GM18507 (cell line): ENCODE data around the gene GAPDHS.

Experiments
- DNase-seq: peaks from one replicate; pipeline ENCODE4 v3.0.0; 2011; ENCODE audit warnings: low read depth; ENCODE audit not compliant: insufficient read length; ENCODE audit errors: extremely low spot score
- FAIRE-seq: peaks from 2 replicates; lab custom pipeline; 2011; peaks lifted over from hg19 to GRCh38; lab: Jason Lieb, UNC

The GAPDHS gene

DNA sequence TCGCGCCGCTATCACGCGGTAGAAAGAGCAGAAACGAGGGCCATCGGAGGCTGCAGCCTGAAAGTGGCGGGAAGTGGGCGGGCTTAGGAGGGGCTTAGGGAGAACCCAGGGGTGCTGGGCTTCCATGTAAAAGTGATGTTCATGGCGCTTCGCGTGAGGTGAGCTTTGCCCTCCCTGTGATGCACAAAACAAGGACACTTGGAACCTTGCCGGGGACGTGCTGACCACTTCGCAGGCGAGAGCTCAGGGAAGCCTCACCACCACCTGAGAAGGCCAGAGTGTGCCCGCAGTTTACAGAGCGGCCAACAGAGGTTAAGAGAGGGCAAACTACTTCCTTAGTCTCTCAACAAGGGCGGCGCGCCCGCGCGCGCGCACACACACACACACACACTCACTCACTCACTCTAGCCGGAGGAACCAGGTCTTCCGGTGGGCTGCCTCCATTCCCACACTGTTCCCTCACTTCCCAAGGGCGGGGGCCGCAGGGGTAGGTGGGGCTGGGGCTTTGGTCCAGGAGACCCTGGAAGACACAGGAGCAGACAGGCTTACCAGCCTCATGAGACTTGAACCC lies 651 bp downstream of the GAPDHS start:
- DNase-seq = no peak

DNA sequence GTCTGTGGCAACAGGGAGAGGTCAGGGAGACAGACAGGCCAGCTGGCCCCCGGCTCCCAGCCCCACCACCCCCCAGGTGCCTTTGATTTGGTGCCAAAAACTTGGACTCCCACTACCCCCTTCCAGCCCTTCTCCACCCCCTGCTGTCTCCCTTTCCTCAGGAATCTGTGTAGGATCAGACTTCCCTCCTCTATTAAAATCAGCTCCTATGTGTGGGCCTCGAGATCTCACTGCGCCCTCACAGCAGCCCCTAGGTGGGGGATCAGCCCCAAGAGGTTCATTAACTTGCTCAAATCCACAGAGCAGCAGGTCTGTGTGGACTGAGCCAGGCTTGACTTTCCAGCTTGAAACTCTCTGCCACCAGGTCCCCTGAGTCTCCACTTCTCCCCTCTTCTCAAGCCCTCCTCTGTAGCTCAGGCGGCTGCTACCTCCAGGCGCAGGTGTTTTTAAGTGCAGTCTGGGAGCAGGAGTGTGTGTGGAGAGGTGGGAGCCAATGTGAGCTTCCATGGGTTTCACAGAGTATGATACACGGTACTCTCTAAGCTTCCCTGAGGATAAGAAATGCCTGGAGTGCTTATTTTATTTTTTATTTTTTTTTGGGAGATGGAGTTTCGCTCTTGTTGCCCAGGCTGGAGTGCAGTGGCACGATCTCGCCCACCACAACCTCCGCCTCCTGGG lies 1.7 kb downstream of the GAPDHS start:
- FAIRE-seq (no peak), DNase-seq (no peak)

More for the DNA sequence above, 651 bp downstream of the GAPDHS start:
- FAIRE-seq = peak; percentile 47

DNA sequence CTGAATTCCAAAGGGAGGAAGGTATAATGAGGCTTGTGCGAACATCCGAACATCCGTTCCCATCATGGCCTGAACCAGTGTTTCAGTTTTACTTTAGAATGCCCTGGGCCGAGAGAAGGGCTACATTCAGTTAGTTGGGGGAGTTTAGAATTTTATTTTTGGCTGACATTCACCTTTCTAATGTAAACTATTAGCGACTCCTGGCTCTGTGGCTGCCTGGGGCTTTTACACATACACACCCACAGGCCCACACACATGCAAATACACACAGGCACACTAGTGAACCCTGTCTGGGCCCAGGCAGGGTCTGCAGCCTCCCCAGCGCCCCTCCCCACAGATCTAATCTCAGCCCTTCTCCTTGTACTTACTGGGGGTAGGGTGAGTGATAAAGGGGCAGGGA lies 6.1 kb downstream of the GAPDHS start:
- peak; percentile 50 for FAIRE-seq

DNA sequence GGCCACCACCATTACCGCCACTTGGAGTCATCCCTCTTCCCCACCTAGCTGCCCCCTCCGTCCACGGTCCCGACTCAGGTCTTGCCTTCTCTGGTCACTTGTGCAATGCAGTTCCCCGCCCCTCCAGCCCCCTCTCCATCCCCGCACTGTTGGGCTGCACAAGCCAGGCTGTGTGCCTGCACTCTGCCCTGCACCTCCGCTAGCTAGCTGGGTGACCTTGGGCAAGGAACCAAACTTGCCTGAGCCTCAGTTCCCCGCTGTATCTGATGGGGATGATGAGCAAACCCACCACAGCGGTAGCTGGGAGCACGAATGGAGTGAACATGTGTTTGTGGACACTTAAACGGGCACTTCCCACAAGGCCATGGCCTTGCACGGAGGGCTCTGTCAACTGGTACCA lies 6.6 kb downstream of the GAPDHS start:
- no peak for FAIRE-seq
- DNase-seq = no peak

More for the DNA sequence above, 6.1 kb downstream of the GAPDHS start:
- no peak for DNase-seq

DNA sequence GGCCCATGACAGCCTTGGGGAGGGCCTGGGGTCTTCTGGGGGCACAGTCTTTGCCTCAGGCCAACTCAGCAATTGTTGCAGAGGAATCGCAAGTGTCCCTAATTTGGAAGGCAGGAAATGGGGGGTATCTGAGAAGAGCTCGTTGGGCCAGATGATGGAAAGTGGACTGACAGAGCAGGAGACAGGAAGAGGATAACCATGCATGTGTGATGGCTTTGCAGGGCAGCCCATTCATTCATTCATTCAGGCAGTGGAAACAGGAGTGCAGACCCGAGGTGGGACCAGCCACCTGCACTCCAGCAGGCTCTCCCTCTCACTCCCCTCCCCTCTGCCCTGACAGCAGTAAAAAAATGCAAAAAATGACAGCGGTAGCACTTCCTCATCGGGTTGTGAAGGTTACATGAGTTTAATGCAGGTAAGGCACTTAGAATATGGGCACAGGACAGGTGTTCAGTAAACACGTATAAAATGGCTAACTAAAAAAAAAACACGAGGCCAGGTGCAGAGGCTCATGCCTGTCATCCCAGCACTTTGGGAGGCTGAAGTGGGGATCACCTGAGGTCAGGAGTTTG lies 7.2 kb downstream of the GAPDHS start:
- DNase-seq (no peak), FAIRE-seq (no peak)

DNA sequence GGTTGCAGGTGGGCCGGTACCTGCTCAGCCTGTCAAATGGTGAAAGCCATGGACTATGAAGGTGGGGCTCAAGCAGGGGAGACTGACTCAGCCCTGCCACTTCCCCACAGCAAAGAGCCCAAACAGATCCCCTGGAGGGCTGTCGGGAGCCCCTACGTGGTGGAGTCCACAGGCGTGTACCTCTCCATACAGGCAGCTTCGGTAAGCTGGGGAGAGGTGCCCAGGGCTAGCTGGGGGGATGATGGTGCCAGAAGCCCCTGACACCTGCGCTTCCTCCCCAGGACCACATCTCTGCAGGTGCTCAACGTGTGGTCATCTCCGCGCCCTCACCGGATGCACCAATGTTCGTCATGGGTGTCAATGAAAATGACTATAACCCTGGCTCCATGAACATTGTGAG lies 9.0 kb downstream of the GAPDHS start:
- FAIRE-seq = no peak
- DNase-seq = no peak

DNA sequence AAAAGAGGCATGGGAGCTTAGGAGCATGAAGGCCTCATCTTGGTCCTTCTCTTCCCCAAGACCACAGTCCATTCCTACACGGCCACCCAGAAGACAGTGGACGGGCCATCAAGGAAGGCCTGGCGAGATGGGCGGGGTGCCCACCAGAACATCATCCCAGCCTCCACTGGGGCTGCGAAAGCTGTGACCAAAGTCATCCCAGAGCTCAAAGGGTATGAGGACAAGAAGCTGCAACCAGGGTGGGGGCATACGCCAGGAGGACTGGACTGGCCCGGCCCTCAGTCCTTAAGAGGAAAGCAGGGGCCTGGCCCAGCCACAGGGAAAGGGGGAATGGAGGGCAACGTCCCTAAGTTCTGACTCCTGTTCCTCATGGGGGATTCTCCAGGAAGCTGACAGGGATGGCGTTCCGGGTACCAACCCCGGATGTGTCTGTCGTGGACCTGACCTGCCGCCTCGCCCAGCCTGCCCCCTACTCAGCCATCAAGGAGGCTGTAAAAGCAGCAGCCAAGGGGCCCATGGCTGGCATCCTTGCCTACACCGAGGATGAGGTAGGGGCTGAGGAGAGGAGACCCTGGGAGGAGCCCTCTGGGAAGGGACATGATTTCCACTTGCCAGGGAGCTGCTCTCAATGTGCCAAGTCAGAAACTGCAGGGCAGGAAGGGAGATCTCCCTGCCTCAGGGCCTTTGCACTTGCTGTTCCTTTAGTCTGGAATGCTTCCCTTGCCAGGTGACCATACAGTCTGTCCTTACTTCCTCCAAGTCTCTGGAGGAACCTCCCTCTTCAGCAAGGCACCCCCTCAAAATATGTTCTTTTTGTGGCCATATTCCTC lies 10.2 kb downstream of the GAPDHS start:
- DNase-seq = no peak
- FAIRE-seq = no peak

DNA sequence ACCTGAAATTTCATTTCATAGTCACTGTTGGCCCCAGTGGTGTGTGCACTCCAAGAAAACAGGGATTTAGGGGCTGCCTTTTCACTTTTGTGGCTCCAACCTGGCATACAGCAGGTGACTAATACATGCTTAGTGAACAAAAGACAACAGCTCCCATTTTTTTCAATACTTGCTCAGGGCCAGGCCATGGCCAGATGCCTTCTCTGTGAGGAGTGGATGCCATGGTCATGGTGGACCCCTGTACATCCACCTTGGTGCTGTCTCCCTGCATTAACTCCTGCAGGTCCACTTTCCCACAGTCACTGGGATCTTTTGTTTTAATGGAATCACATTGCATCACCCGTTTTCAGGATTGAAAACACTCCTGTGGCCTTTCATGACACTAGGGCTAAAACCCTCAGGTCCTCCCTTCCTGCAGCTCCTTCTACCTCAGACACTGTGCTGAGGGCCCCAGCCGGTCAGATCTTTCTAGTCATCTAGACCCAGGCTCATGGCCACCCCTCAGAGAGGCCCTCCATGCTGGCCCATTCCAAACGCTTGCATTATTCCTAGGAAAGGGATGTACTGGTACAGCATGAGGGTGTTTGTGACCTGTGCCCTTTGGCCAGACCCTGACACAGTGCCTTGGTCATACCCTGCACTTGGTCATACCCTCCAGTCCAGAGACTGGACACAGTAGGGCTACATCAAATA lies 11.0 kb downstream of the GAPDHS start:
- DNase-seq = no peak
- no peak for FAIRE-seq

DNA sequence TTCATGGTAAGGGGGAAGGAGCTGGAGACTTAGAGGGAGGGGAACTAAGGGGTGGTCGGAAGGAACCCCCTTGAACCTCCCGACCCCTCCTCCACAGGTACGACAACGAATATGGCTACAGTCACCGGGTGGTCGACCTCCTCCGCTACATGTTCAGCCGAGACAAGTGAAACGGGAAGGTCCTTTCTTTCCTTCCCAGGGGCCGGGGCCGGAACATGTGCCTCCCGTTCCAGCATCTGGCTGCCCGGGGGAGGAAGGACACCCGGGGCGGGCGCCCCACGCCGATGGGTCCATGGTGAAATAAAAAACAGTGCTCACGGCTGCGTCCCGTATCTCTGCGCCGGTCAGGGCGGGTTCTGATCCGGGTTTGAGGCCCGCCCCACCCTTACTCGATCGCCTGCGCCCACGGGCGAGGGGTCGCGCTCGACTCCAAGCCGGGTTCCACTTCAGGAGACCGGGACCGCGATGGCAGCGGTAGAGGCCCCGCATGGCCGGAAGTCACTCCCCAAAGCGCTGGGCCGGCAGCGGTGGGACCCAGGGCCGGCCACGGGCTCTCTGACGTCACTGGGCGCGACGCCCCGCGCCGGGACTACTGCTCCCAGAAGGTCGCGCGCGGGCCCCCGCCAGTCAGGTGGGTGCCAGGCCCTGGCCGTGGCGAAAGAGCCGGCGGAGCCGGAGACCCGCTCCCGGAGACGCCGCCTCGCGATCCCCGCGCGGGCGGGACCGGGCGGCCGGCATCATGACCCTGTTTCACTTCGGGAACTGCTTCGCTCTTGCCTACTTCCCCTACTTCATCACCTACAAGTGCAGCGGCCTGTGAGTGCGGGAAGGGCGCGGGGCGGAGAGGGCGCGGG lies 12.0 kb downstream of the GAPDHS start, which contains the start of gene TMEM147:
TSS of gene TMEM147 (plus strand) at position 626 of the 854 bp plus-strand sequence. CDS start at position 740, 114 bp downstream.
- peak; percentile 96 for DNase-seq
- peak; percentile 88 for FAIRE-seq

DNA sequence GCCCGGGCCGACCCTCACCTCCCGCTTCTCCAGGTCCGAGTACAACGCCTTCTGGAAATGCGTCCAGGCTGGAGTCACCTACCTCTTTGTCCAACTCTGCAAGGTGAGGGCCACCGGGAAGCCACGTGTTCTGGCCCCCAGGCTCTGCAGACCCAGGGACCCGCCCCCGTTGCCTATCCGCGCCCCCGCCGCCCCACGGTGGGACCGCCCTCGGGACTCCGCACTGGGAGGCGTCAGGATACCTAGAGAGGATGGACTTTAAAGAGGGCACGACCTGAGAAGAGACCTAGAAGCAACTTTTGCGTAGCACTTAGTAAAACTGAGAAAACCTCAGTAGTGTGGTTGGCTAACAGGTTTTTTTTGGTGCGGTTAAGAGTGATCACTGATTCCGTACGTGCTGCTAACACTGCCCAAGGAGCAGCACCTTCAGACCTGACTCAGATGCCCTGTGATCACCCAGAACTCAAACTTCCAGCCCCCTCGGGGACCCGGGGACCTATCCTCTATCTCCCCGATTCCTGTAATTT lies 12.7 kb downstream of the GAPDHS start:
- peak; percentile 92 for FAIRE-seq

DNA sequence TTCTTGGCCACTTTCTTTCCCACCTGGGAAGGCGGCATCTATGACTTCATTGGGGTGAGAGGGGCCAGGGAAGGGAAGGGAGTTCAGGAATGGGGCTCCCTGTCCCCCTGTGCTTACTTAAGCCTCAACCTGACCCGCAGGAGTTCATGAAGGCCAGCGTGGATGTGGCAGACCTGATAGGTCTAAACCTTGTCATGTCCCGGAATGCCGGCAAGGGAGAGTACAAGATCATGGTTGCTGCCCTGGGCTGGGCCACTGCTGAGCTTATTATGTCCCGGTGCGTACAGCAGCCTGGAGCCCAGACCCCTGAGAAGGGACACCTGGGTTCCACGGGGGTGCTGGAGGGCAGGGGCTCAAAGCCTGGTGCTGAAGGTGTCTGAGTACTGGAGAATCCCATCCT lies 13.3 kb downstream of the GAPDHS start:
- FAIRE-seq (no peak), DNase-seq (no peak)

More for the DNA sequence above, 12.7 kb downstream of the GAPDHS start:
- DNase-seq = peak; percentile 70

DNA sequence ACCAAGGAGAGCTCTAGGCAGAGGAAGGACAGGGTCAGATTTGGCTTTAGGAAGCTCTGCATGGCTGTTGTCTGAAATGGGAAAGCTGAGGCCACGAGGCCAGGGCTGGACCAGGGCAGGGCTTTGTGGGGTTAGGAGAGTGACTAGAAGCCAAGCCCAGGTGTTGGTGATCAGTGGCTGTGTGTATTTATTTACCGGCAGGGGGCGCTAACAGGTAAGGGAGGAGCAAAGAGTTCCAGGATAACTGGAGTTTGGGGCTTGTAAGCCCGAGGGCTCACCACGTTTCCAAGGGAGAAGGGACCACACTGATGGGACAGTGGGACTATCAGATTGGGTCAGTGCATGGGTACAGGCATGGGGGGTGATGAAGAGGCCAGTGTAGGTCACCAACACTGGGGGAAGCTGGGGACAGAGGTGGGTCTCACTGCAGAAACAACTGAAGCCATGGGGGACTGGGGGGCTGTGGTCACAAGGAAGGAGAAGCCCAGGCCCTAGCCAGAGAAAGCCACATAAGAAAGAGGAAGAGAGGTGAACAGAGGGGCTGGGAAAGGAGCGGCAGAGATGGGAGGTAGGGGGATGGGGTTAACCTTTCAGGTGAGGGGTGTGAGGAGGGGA lies 16.0 kb downstream of the GAPDHS start:
- FAIRE-seq (peak; percentile 75), DNase-seq (peak; percentile 53)

DNA sequence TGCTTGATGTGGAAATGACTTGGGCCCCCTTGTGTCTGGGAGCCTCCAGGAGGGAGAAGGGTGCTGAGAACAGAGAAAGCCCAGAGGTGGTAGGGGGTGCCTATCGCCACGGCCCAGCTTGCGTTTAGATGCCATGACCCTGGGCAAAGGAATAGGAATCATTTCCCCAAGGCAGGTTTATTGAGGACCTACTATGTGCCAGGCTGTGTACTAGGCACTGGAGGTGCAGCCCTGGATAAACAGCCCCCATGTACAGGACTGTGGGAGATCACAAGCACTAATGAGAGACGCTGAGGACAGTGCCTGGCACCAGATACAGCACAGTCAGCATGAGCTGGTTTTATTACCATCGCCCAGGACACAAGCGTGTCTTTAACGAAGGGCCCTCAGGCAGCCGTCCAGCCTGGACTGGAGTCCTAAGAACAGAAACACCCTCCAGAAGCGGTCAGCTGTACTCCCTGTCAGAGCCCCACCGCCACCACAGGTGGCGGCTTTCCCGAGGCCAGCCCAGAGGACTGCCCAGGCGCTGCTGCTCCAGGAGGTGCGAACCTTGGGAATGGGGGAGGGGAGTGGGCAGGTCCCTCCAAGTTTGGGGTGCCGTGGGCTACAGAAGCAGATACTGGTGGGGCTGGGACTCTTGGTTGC lies 16.7 kb downstream of the GAPDHS start:
- no peak for FAIRE-seq
- DNase-seq = no peak

DNA sequence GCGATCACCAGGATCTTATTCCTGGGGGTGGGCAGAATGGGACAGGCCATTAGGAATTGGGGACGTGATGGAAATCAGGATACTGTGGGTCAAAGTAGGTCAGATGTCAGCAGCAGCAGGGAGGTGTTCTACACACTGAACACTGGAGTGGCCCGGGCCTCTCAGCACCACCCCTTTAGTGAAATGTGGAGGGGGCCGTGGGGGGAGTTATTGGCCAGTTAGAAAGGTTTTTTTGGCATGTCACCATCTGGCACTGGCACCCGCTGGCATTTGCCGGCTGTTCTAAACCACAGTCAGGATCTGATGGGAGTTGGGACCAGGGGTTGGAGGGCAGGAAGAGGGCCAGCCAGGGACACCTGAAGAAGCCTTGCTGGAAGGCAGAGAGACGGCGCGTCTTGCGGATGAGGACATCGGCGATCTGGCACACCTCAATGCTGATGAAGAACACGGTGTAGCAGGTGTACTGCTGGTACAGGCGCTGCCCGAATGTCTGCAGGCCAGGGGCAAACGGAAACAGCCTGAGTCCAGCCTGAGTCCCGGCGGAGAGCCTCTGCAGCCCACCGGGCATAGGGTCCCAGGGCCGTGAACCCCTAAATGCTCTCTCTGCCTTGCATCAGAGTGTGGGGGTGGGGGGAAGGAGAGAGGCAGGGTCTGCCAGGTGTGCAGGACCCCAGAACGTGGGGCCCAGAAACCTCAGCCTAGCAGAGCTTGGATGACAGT lies 18.0 kb downstream of the GAPDHS start:
- no peak for FAIRE-seq

DNA sequence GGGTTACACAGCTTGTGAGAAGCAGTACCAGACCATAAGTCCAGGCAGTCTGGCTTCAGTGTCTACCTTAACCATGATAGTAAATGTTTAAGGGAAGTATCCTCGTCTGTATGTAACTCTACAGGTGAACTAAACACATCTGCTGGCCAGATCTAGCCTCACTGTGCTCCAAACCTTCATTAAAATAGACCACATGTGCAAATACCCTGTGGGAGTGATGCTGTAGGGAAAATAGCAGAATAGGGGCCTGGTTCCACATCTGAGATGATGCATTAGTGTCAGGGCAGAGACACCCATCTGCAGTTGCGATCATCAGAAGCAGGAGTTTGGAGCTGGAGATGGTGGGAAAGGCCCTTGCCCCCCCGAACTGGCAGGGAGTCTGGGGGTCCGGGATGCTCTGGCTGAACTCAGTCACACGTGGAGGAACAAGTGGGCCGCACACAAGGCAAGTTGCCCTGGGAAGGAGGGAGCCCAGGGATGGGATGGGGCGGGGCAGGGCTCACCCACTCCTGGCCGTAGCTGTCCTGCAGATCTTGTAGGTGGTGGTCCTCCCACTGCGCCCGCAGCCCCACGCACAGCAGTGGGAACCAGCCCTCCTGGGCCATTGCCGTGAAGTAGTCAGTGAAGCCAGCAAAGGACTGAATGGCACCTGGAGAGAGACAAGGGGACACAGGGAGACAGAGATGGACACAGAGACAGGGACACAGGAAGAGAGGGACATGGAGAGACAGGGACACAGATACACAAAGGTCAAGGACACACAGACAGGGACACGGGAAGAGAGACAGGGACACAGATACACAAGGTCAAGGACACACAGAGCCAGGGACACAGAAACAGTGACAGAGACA lies 19.5 kb downstream of the GAPDHS start:
- no peak for FAIRE-seq

More for the DNA sequence above, 18.0 kb downstream of the GAPDHS start:
- no peak for DNase-seq

DNA sequence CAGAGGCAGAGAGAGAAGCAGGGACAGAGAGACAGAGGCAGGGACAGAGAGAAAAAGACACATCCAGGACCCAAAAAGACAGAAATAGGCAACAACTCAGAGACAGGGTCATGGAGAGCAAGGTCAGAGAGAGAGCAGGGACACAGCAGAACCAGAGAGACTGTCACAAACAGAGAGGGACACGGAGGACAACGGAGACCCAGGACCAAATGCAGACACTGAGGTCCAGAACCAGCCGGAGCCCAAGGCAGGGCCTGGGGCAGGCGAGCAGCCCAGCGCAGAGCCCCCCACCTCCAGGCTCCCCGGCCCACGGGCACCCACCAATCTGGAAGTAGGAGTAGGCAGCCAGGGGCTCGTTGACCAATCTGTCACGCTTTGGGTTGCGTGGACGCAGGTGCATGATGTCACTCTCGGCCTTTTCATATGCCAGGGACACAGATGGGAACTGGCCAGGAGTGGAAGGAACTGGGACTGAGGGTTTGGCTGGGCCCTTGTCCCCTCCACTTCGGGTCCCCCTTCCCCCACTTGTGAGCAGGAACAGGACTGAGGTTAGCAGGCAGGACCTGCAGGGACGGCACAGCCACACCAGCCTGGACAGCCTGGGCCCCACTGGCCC lies 20.2 kb downstream of the GAPDHS start:
- DNase-seq = no peak
- no peak for FAIRE-seq

More for the DNA sequence above, 19.5 kb downstream of the GAPDHS start:
- no peak for DNase-seq
